ENCODE measurements around the gene SMAP2.

DNA sequence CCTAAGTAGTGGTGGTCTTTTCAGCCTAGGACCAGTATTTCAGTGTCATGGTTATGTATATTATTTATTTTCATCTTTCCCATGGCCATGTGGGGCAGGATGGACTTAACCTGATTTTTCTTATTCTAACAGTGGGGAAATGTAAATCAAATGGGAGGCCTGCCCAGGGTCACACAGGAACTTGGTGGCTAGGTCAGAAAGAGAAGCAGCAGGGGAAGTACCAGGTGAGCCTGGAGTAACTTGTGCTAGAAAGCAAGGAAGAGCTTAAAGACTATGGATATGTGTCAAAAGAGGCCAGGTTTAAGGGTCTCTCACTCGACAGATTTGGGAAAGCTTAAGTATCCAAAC is 77.7 kb downstream of the SMAP2 start:
- no peak for TF ChIP-seq CTCF (IDR thresholded peaks at IDR 0.05)
- TF ChIP-seq POLR2A (IDR thresholded peaks at IDR 0.05), result no peak

All from body of pancreas (tissue), 4 donors.